ENCODE results near the gene MATCAP1. TPM values are rescaled to one million over a fixed set of nuclear protein-coding genes. Genes with fewer than 3 reads are reported as not detected.
A peak's percentile ranks its signal among the peaks of the same experiment; 100 is the strongest.

Gene MATCAP1
- total and polyA plus RNA-seq, 11 donors = 4.1 to 21.6 (median 11.1) TPM

DNA sequence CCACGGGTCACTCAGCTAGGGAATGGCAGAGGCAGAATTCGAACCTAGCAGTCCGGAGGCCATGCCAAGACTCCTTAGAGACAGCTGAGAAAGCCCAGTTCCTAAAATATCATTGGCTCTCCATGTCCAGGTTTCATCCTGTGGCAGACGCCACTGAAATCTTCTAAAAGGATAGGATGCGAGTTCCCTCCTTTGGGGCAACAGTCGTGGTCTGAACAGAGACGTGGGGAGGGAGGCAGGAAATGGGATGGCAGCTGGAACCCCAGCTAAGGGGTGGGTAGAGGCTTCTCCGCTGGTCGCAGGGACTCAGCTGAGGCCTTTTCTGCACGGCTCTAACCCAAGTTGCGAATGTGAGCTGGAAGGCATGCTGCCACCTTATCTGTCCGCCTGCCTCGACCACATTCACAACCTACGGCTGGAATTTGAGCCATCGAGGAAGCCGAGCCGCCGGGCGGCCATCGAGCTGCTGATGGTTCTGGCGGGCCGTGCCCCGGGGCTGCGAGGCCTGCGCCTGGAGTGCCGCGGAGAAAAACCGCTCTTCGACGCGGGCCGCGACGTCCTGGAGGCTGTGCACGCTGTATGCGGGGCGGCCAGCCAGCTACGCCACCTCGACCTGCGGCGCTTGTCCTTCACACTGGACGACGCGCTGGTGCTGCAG, 21.1 kb downstream of the MATCAP1 start:
- H3K9me3 ChIP-seq = no peaks in the 10 kb centered on the region
- DNase-seq (peak in 2 of 5 donors; percentile 39 to 59), ATAC-seq (no peak)
- peaks cover 0 to 71% (median 55%) of the 10 kb centered on the region in 12 donors for H3K4me1 ChIP-seq
- no peaks in the 10 kb centered on the region for H3K36me3 ChIP-seq
- TF ChIP-seq POLR2A (IDR thresholded peaks at IDR 0.05) = no peak
- TF ChIP-seq, protein P1, sequence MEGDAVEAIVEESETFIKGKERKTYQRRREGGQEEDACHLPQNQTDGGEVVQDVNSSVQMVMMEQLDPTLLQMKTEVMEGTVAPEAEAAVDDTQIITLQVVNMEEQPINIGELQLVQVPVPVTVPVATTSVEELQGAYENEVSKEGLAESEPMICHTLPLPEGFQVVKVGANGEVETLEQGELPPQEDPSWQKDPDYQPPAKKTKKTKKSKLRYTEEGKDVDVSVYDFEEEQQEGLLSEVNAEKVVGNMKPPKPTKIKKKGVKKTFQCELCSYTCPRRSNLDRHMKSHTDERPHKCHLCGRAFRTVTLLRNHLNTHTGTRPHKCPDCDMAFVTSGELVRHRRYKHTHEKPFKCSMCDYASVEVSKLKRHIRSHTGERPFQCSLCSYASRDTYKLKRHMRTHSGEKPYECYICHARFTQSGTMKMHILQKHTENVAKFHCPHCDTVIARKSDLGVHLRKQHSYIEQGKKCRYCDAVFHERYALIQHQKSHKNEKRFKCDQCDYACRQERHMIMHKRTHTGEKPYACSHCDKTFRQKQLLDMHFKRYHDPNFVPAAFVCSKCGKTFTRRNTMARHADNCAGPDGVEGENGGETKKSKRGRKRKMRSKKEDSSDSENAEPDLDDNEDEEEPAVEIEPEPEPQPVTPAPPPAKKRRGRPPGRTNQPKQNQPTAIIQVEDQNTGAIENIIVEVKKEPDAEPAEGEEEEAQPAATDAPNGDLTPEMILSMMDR (IDR thresholded peaks at IDR 0.05) = no peak
- WGBS, 4 donors = 13 to 45% (median 29%) methylated on average over 20 to 44 of the region's 44 CpGs
- H3K27ac ChIP-seq = peak overlapping the region in 11 of 12 donors; percentile 59 to 86 (median 81)
- peak overlapping the region in 11 of 12 donors; percentile 13 to 63 (median 52) for H3K4me3 ChIP-seq
- intact Hi-C loops (cut with DNase I) = no loop called here
- peaks cover 0 to 58% (median 7%) of the 10 kb centered on the region in 9 donors for H3K27me3 ChIP-seq

DNA sequence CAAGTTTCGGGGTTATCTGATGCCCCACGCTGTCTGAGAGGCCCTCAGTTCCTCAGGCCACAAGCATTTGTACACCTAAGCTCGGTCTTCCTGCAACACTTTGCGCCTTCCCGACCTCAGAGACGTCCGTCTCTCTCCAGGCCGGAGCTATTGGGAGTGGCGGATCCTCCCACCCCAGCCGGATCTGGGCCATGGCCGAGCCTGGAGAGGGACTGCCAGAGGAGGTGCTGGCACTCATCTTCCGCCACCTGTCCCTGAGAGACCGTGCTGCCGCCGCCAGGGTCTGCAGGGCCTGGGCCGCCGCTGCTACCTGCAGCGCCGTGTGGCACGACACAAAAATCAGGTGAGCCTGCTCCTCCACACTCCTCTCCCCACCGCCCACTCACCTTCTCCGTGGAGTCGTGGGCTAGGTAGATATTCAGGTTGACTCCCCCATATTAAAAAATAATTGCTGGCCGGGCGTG, 22.1 kb downstream of the MATCAP1 start:
- TF ChIP-seq, protein P1 (IDR thresholded peaks at IDR 0.05) = no peak
- no peak for TF ChIP-seq POLR2A (IDR thresholded peaks at IDR 0.05)
- intact Hi-C loops (cut with DNase I) = loop anchor here in 1 of 10 donors (2.0 kb wide), 1 partner anchor 21 kb away; the partner anchor contains the start of gene MATCAP1
- peak overlapping the region in 11 of 12 donors; percentile 17 to 88 (median 83) for H3K27ac ChIP-seq
- DNase-seq (peak in 3 of 5 donors; percentile 64 to 82 (median 70)), ATAC-seq (peak; percentile 1 to 51 (median 24))
- no peaks in the 10 kb centered on the region for H3K9me3 ChIP-seq
- no peaks in the 10 kb centered on the region for H3K36me3 ChIP-seq
- H3K27me3 ChIP-seq = peaks cover 0 to 48% (median 7%) of the 10 kb centered on the region in 9 donors
- 33 to 43% (median 36%) methylated on average over 25 of the region's 25 CpGs for WGBS, 4 donors
- peak overlapping the region in 10 of 12 donors; percentile 75 to 98 (median 97) for H3K4me3 ChIP-seq
- peaks cover 0 to 71% (median 55%) of the 10 kb centered on the region in 12 donors for H3K4me1 ChIP-seq

DNA sequence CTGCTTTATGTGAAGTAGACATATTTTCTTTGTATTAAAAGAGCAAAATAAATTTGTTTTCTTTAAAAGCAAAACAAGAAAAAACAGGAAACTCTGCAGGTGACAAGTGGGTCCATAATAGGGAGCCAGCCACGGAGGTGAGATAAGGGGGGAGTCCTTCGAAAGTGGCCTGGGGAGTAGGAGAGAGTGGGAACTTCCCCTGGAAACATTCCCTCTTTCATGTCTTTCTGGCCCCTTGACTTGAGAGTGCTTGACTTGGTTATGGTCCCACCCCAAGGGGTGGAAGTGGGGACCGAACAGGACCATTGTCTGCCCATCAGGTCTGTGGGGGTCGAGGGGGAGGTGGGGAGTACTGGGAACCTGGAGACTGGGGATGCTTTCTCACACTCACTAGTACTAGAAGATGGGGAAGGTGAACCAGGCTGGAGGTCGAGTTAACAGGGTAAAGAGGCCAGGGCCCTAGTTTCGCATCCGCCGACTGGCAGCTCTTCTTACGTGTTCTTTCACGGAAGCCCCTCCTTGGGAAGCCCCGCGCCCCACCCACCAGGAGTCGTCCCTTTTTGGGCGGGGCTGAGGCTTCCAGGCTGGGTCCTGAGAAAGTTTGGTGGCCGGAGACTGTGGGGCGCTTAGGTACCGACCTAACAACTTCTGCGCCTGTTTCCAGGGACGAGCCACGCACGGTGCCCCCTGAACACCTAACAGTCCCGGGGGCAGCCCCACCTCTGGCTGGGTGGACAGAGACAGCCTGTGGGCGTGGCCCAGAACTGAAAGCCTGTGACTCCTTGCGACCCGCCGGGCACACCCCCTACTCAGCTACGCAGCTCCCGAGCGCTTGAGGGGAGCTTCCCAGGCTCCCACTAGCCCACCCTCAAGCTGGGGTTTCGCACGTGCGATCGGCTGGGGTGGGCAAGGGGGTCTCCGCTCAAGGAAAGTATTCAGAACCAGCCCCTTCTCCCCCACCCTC, 24.8 kb downstream of the MATCAP1 start:
- Histone ChIP-seq H3K27ac (peak overlapping the region; percentile 36 to 94 (median 83)), H3K4me1 (peaks cover 0 to 65% (median 52%) of the 10 kb centered on the region in 12 donors), H3K4me3 (peak overlapping the region; percentile 75 to 98 (median 97)), H3K36me3 (peaks cover 0 to 5% (median 0%) of the 10 kb centered on the region in 9 donors), H3K9me3 (no peaks in the 10 kb centered on the region), H3K27me3 (peaks cover 0 to 25% (median 0%) of the 10 kb centered on the region in 9 donors)
- intact Hi-C loops (cut with DNase I) = loop anchor here in 6 of 10 donors (1.0 to 10.0 kb wide), 6 partner anchors 26 to 264 kb away; partner anchors contain the start of genes CBFB (in 1 of the 6) and PHAF1 (in 1 of the 6)
- ATAC-seq (no peak), DNase-seq (peak in 2 of 5 donors; percentile 59 to 62)
- TF ChIP-seq POLR2A (IDR thresholded peaks at IDR 0.05) = no peak
- TF ChIP-seq, protein P1 (IDR thresholded peaks at IDR 0.05) = no peak
- 7 to 11% (median 8%) methylated on average over 30 to 34 of the region's 34 CpGs for WGBS, 4 donors

All from heart left ventricle (tissue), 16 donors.